Naive B cell (primary cell): ENCODE measurements around the gene RNF130. TPM values are rescaled to one million over a fixed set of nuclear protein-coding genes. Genes with fewer than 3 reads are reported as not detected.
A peak's percentile ranks its signal among the peaks of the same experiment; 100 is the strongest.
"Not testable (repeated sequence)": the region's sequence is repeated elsewhere in the genome, so short reads cannot be mapped to it uniquely, and the experiment has no call there.

Source experiments
- ATAC-seq, 2 donors: fragments of 150-1000 bp; cut with Tn5 transposase; 2 replicates each; pipeline ENCODE4 v1.10.0; 2021; ENCODE audit warnings: low read depth in 2 of 2, mild to moderate bottlenecking in 2 of 2, moderate library complexity in 2 of 2
- DNase-seq: peaks from one replicate; pipeline ENCODE4 v3.0.0; 2022
- H3K27ac Mint-ChIP-seq, 6 donors: one replicate each; pipeline ENCODE4 v1.8.0; 2020 to 2022; ENCODE audit warnings: mild to moderate bottlenecking in 6 of 6, mixed read lengths in 6 of 6, moderate library complexity in 5 of 6, inconsistent platforms in 2 of 6
- H3K27me3 Mint-ChIP-seq, 3 donors: one replicate each; pipeline ENCODE4 v1.8.0; 2021 to 2022; ENCODE audit warnings: mixed read lengths in 3 of 3, mild to moderate bottlenecking in 1 of 3
- H3K36me3 Mint-ChIP-seq, 2 donors: one replicate each; pipeline ENCODE4 v1.8.0; 2020 to 2022; ENCODE audit warnings: mixed read lengths in 2 of 2, inconsistent platforms in 1 of 2, mild to moderate bottlenecking in 1 of 2
- H3K4me1 Mint-ChIP-seq, 3 donors: one replicate each; pipeline ENCODE4 v1.8.0; 2020 to 2022; ENCODE audit warnings: mixed read lengths in 3 of 3, inconsistent platforms in 1 of 3, mild to moderate bottlenecking in 1 of 3, moderate library complexity in 1 of 3
- H3K4me3 Mint-ChIP-seq, 8 donors: one replicate each; pipeline ENCODE4 v1.8.0; 2020 to 2022; ENCODE audit warnings: mild to moderate bottlenecking in 8 of 8, mixed read lengths in 8 of 8, moderate library complexity in 8 of 8, inconsistent platforms in 2 of 8
- H3K9me3 Mint-ChIP-seq, 7 donors: one replicate each; pipeline ENCODE4 v1.8.0; 2020 to 2022; ENCODE audit warnings: mixed read lengths in 7 of 7, mild to moderate bottlenecking in 5 of 7, inconsistent platforms in 2 of 7, moderate library complexity in 1 of 7
- polyA plus RNA-seq, 6 donors: library from polyadenylated mRNA; unstranded; fragments of 300-500 nt; fragmentation: Illumina TruSeq; gene quantifications; one replicate each; pipeline ENCODE4 v1.2.3, GENCODE V29; 2021; ENCODE audit warnings: low read depth in 6 of 6

The RNF130 gene
- polyA plus RNA-seq, 6 donors from 2014 or later = 20.1 to 36.1 (median 25.3) TPM

DNA sequence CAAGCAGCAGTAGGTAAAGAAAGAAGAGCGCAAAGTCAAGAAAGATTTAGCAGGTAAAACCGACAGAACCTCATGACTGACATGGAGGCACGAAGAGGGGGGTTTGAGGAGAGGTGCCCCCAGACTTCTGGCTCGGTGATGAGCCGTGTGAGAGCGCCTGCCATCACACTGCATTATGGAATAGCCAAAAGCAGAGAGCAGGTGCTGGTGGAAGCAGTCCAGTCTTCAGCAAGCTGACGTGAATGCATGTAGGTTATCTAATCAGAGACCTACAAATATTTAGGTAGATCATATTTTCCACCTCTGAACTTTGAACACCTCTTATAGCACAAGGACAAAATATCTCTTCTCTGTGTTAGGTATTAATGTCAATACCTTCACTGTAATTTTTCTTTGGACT, 68.4 kb downstream of the RNF130 start:
- H3K9me3 Mint-ChIP-seq = no peaks in the 10 kb centered on the region

GRCh38 chr5:180001742-180002141, 69.8 kb downstream of the RNF130 start:
- ATAC-seq = no peak
- Mint-ChIP-seq H3K9me3 (peaks cover 0 to under 1% (median 0%) of the 10 kb centered on the region in 7 donors), H3K27ac (no peak overlapping the region), H3K4me3 (no peak overlapping the region), H3K36me3 (peaks cover 0 to 7% of the 10 kb centered on the region in 2 donors), H3K27me3 (no peaks in the 10 kb centered on the region), H3K4me1 (peaks cover 0 to 3% (median under 1%) of the 10 kb centered on the region in 3 donors)
- no peak for DNase-seq

More for the DNA sequence above, 68.4 kb downstream of the RNF130 start:
- no peak overlapping the region for H3K4me3 Mint-ChIP-seq
- no peak overlapping the region for H3K27ac Mint-ChIP-seq
- peaks cover 0 to 7% of the 10 kb centered on the region in 2 donors for H3K36me3 Mint-ChIP-seq
- no peak for ATAC-seq
- peaks cover 3 to 13% (median 6%) of the 10 kb centered on the region in 3 donors for H3K4me1 Mint-ChIP-seq
- no peaks in the 10 kb centered on the region for H3K27me3 Mint-ChIP-seq
- no peak for DNase-seq

GRCh38 chr5:180001136-180001535, 70.4 kb downstream of the RNF130 start:
- peaks cover 0 to 3% (median 0%) of the 10 kb centered on the region in 3 donors for H3K4me1 Mint-ChIP-seq
- no peak for DNase-seq
- no peak for ATAC-seq
- peaks cover 0 to 7% of the 10 kb centered on the region in 2 donors for H3K36me3 Mint-ChIP-seq
- H3K27ac Mint-ChIP-seq = no peak overlapping the region
- H3K27me3 Mint-ChIP-seq = no peaks in the 10 kb centered on the region
- H3K9me3 Mint-ChIP-seq = peaks cover 0 to 5% (median 0%) of the 10 kb centered on the region in 7 donors
- H3K4me3 Mint-ChIP-seq = peak overlapping the region in 1 of 8 donors; percentile 30

DNA sequence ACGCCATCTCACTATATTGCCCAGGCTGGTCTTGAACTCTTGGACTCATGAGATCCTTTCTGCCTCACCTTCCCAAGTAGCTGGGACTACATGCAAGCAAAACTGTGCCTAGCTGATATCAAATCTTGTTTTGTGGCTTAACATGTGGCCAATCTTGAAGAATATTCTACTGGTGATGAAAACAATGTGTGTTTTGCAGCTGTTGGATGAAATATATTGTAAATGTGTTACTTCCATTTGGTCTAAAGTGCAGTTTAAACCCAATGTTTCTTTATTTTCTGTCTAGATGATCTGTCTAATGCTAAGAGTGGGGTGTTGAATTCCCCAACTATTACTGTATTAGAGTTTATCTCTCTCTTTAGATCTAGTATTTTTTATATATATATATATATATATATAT, 73.1 kb downstream of the RNF130 start:
- ATAC-seq = no peak
- H3K27ac Mint-ChIP-seq = no peak overlapping the region

DNA sequence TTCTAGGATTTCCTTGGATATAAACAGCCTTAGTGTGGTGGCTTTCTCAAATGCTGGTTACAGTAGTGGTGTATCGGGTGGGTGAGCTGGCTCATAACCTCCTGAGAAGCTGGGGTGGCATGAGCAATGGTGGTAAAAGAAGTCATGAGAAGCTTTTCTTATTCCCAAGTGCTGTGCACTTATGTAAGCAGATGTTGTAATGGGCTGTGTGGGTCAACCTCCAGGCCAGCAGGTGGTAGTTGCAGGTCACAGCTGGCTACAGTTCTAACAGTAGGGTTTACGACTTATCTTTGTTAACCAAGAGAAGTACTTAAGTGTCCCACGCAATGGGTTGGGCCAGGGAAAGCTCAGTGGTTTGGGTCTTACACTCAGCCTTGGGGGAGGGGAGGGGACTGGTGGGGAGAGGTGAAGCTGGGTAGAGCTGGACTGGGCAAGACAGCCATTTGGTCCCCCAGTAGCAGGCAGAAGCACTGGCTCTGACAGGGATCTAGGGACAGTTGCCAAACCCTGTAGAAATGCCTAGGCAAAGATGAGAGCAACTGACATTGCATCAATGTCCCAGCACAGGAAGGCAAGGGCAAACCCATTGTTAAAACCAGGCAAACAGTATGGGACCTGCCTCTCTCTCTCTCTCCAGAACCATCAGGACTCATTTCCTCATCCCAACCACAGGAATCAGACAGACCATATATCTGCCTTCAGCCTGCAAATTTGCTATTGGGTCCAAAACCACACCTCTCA, 76.8 kb downstream of the RNF130 start:
- DNase-seq (no peak), ATAC-seq (no peak)
- H3K36me3 Mint-ChIP-seq = no peaks in the 10 kb centered on the region
- H3K4me3 Mint-ChIP-seq = no peak overlapping the region
- no peaks in the 10 kb centered on the region for H3K27me3 Mint-ChIP-seq
- H3K4me1 Mint-ChIP-seq = no peaks in the 10 kb centered on the region
- H3K27ac Mint-ChIP-seq = no peak overlapping the region
- peaks cover 0 to 16% (median 9%) of the 10 kb centered on the region in 7 donors for H3K9me3 Mint-ChIP-seq

More for the DNA sequence above, 73.1 kb downstream of the RNF130 start:
- Mint-ChIP-seq H3K36me3 (peaks cover 0 to 7% of the 10 kb centered on the region in 2 donors), H3K27me3 (no peaks in the 10 kb centered on the region), H3K4me1 (peaks cover 0 to 3% (median 0%) of the 10 kb centered on the region in 3 donors), H3K4me3 (no peak overlapping the region), H3K9me3 (peaks cover 0 to 12% (median 6%) of the 10 kb centered on the region in 7 donors)
- no peak for DNase-seq

- DNase-seq, H3K4me3 Mint-ChIP-seq, H3K4me1 Mint-ChIP-seq, H3K27me3 Mint-ChIP-seq, ATAC-seq, H3K27ac Mint-ChIP-seq, H3K36me3 Mint-ChIP-seq: not testable (repeated sequence)
- peaks cover 0 to 16% (median 9%) of the 10 kb centered on the region in 7 donors for H3K9me3 Mint-ChIP-seq
Observed at GRCh38 chr5:179992855-179993254, 78.7 kb downstream of the RNF130 start.

- no peaks in the 10 kb centered on the region for H3K27me3 Mint-ChIP-seq
Observed at GRCh38 chr5:179991106-179991505, 80.5 kb downstream of the RNF130 start.

GRCh38 chr5:179990525-179990924, 81.0 kb downstream of the RNF130 start:
- H3K27me3 Mint-ChIP-seq, H3K36me3 Mint-ChIP-seq: not testable (repeated sequence)

More at GRCh38 chr5:179991106-179991505, 80.5 kb downstream of the RNF130 start:
- Mint-ChIP-seq H3K4me3 (no peak overlapping the region), H3K9me3 (peaks cover 0 to 16% (median 6%) of the 10 kb centered on the region in 7 donors), H3K36me3 (no peaks in the 10 kb centered on the region), H3K4me1 (no peaks in the 10 kb centered on the region), H3K27ac (peak overlapping the region in 1 of 6 donors; percentile 1)
- DNase-seq (no peak), ATAC-seq (no peak)

GRCh38 chr5:179986328-179986727, 85.2 kb downstream of the RNF130 start:
- H3K36me3 Mint-ChIP-seq = no peaks in the 10 kb centered on the region

More at GRCh38 chr5:179990525-179990924, 81.0 kb downstream of the RNF130 start:
- not testable (repeated sequence) for H3K4me3 Mint-ChIP-seq, H3K27ac Mint-ChIP-seq, DNase-seq, ATAC-seq, H3K4me1 Mint-ChIP-seq
- peaks cover 0 to 16% (median 4%) of the 10 kb centered on the region in 7 donors for H3K9me3 Mint-ChIP-seq

DNA sequence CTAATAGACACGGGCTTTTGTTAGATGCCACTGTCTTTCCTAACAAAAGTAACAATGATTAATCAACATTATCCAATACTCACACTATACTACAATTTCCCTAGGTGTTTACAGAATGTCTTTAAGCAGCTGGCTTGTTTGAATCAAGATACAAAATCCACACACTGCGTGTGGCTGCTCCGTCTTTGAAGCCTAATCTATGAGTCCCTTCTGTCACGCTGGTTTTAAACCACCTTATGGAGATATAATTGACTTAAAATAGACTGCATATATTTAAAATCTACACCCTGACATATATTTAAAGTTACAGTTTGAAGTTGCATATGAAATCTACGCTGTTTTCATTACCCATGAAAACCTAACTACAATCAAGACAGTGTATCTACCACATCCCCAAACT, 89.9 kb downstream of the RNF130 start:
- Mint-ChIP-seq H3K36me3 (no peaks in the 10 kb centered on the region), H3K4me3 (no peak overlapping the region), H3K27me3 (no peaks in the 10 kb centered on the region), H3K27ac (peak overlapping the region in 1 of 6 donors; percentile 9), H3K4me1 (no peaks in the 10 kb centered on the region), H3K9me3 (no peaks in the 10 kb centered on the region)
- DNase-seq (no peak), ATAC-seq (no peak)

More at GRCh38 chr5:179986328-179986727, 85.2 kb downstream of the RNF130 start:
- H3K9me3 Mint-ChIP-seq = peaks cover 0 to 3% (median 0%) of the 10 kb centered on the region in 7 donors
- H3K27ac Mint-ChIP-seq = no peak overlapping the region
- ATAC-seq (no peak), DNase-seq (no peak)
- no peaks in the 10 kb centered on the region for H3K27me3 Mint-ChIP-seq
- no peak overlapping the region for H3K4me3 Mint-ChIP-seq
- H3K4me1 Mint-ChIP-seq = no peaks in the 10 kb centered on the region

GRCh38 chr5:179980767-179981166, 90.8 kb downstream of the RNF130 start:
- H3K4me3 Mint-ChIP-seq = no peak overlapping the region
- H3K27me3 Mint-ChIP-seq = no peaks in the 10 kb centered on the region
- ATAC-seq (no peak), DNase-seq (no peak)
- H3K9me3 Mint-ChIP-seq = no peaks in the 10 kb centered on the region
- H3K27ac Mint-ChIP-seq = peak overlapping the region in 1 of 6 donors; percentile 19
- peaks cover 0 to 3% (median 1%) of the 10 kb centered on the region in 3 donors for H3K4me1 Mint-ChIP-seq
- no peaks in the 10 kb centered on the region for H3K36me3 Mint-ChIP-seq

DNA sequence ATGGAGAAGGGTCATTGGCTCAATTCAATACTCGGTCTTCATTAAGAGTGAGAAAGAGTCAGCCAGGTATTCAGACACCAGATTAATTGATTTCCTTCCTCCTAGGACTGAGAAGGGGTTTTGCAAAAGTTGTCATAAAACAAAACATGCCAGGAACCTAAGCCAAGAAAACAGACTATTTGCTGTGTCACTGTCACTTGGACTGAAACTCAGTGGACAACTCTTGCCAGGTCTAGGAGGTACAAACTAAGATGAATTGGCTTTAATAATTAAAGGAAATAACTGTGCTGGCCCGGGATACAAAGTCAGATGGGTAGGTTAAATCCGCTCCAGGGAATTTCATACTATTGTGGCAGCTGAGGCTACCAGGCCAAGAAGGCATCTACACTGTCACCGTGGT, 92.8 kb downstream of the RNF130 start:
- H3K36me3 Mint-ChIP-seq = no peaks in the 10 kb centered on the region
- H3K27me3 Mint-ChIP-seq = no peaks in the 10 kb centered on the region

GRCh38 chr5:179975713-179976134, 95.8 kb downstream of the RNF130 start:
- Mint-ChIP-seq H3K27ac (peak overlapping the region; percentile 22 to 96 (median 84)), H3K4me1 (peaks cover 29 to 45% (median 43%) of the 10 kb centered on the region in 3 donors), H3K4me3 (peak overlapping the region in 3 of 8 donors; percentile 9 to 64 (median 32)), H3K36me3 (no peaks in the 10 kb centered on the region), H3K27me3 (no peaks in the 10 kb centered on the region), H3K9me3 (no peaks in the 10 kb centered on the region)
- DNase-seq = no peak
- no peak for ATAC-seq

More for the DNA sequence above, 92.8 kb downstream of the RNF130 start:
- no peak for ATAC-seq
- no peak for DNase-seq
- peaks cover 14 to 18% (median 17%) of the 10 kb centered on the region in 3 donors for H3K4me1 Mint-ChIP-seq
- no peak overlapping the region for H3K4me3 Mint-ChIP-seq
- H3K9me3 Mint-ChIP-seq = no peaks in the 10 kb centered on the region
- peak overlapping the region in 1 of 6 donors; percentile 15 for H3K27ac Mint-ChIP-seq
